ENCODE measurements around the gene CAB39. TPM values are rescaled to one million over a fixed set of nuclear protein-coding genes. Genes with fewer than 3 reads are reported as not detected.

The CAB39 gene
- total and polyA plus RNA-seq, 4 donors: 19.4 to 123 (median 57.1) TPM

DNA sequence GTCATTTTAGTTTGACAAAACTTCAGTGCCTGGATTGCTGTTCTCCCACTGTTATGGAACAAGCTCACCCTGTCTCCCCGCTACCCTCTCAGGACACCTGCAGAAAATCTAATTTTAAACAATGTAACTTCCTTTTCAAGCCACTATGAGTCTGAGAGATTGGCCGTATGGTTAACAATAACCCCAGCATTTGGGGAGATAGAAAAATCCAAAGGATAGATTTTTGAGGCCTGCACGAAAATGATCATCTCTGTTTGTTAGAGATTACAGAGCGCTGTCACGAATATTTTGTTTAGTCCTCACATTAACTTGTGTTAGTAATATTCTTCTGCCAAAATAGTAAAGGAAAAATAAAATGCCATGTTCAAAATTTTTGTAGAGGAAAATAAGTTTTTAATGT, 24.7 kb downstream of the CAB39 start:
- no peak for ATAC-seq (ENCODE audit: insufficient read depth, low FRiP score)
- TF ChIP-seq, protein P1, sequence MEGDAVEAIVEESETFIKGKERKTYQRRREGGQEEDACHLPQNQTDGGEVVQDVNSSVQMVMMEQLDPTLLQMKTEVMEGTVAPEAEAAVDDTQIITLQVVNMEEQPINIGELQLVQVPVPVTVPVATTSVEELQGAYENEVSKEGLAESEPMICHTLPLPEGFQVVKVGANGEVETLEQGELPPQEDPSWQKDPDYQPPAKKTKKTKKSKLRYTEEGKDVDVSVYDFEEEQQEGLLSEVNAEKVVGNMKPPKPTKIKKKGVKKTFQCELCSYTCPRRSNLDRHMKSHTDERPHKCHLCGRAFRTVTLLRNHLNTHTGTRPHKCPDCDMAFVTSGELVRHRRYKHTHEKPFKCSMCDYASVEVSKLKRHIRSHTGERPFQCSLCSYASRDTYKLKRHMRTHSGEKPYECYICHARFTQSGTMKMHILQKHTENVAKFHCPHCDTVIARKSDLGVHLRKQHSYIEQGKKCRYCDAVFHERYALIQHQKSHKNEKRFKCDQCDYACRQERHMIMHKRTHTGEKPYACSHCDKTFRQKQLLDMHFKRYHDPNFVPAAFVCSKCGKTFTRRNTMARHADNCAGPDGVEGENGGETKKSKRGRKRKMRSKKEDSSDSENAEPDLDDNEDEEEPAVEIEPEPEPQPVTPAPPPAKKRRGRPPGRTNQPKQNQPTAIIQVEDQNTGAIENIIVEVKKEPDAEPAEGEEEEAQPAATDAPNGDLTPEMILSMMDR (IDR thresholded peaks at IDR 0.05; ENCODE audit: control extremely low read depth, extremely low read depth): no peak
- H3K27me3 ChIP-seq (ENCODE audit: control insufficient read depth in 3 of 3, insufficient read depth in 3 of 3, low read length in 2 of 3): no peaks in the 10 kb centered on the region
- H3K36me3 ChIP-seq (ENCODE audit: control insufficient read depth in 4 of 4, insufficient read depth in 4 of 4, low read length in 4 of 4): peaks cover 0 to 9% (median 3%) of the 10 kb centered on the region in 4 donors
- no peak overlapping the region for H3K4me3 ChIP-seq
- no peak for DNase-seq
- H3K27ac ChIP-seq (ENCODE audit: low read depth in 1 of 2, low read length in 1 of 2): peak overlapping the region in 1 of 2 donors; percentile 53
- WGBS, 2 donors: 71 to 78% methylated on average over 5 of the region's 5 CpGs
- peaks cover 8 to 38% (median 16%) of the 10 kb centered on the region in 5 donors for H3K4me1 ChIP-seq (ENCODE audit: control insufficient read depth in 5 of 5, insufficient read depth in 5 of 5, low read length in 5 of 5)
- no peak overlapping the region for H3K9ac ChIP-seq (ENCODE audit: insufficient read depth in 1 of 2, low read length in 2 of 2)
- no peaks in the 10 kb centered on the region for H3K9me3 ChIP-seq (ENCODE audit: control insufficient read depth in 4 of 4, insufficient read depth in 3 of 4, low read length in 3 of 4)

DNA sequence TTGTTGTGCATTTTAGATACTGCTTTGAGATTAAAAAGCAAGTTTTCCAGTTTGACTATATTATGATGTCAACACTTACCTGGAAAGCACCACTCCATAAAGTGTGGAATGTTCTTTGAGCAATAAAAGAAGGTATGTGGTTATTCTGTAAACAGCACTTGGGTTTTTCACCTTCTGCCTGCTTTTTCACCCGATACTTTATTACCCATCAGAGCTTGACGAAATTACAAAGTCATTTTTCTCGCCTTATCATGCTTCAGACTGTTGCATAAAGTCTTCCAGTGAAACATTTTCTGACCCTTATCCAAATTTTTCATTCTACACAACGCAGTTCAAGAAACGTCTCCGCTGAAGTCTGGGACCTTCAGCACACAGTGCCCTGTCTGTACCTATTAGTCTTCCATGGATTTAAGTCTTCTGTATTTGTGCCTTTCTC, 25.2 kb downstream of the CAB39 start:
- DNase-seq (peak in 2 of 3 donors; percentile 42 to 65), ATAC-seq (ENCODE audit: insufficient read depth, low FRiP score) (no peak)
- TF ChIP-seq, protein P1 (IDR thresholded peaks at IDR 0.05; ENCODE audit: control extremely low read depth, extremely low read depth): no peak
- Histone ChIP-seq H3K36me3 (ENCODE audit: control insufficient read depth in 4 of 4, insufficient read depth in 4 of 4, low read length in 4 of 4) (peaks cover 0 to 9% (median 3%) of the 10 kb centered on the region in 4 donors), H3K4me3 (no peak overlapping the region), H3K9me3 (ENCODE audit: control insufficient read depth in 4 of 4, insufficient read depth in 3 of 4, low read length in 3 of 4) (no peaks in the 10 kb centered on the region), H3K4me1 (ENCODE audit: control insufficient read depth in 5 of 5, insufficient read depth in 5 of 5, low read length in 5 of 5) (peaks cover 8 to 35% (median 16%) of the 10 kb centered on the region in 5 donors), H3K27ac (ENCODE audit: low read depth in 1 of 2, low read length in 1 of 2) (peak overlapping the region in 1 of 2 donors; percentile 79), H3K27me3 (ENCODE audit: control insufficient read depth in 3 of 3, insufficient read depth in 3 of 3, low read length in 2 of 3) (no peaks in the 10 kb centered on the region), H3K9ac (ENCODE audit: insufficient read depth in 1 of 2, low read length in 2 of 2) (no peak overlapping the region)
- WGBS, 2 donors: 46 to 54% methylated on average over 6 of the region's 6 CpGs

DNA sequence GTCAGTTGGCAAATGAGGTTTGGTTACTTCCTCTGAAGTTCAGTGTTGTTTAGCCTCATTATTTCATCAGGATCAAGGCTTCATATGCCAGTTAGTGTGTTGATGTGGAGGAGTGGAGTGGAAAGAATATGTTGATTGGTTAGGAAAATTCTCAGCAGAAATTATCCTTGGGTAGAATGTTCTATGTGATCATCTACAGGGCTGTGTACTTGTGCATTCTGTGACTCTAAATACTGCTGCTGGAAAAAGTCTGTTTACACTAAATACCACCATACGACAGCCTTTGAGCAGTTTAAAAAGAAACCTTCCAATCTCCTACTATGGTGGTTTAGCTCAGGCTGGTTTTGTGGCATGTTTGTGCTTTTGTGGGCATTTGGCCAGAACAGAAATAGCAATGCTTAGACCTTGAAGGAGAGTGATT, 25.8 kb downstream of the CAB39 start:
- Histone ChIP-seq H3K4me3 (no peak overlapping the region), H3K27me3 (ENCODE audit: control insufficient read depth in 3 of 3, insufficient read depth in 3 of 3, low read length in 2 of 3) (no peaks in the 10 kb centered on the region), H3K9me3 (ENCODE audit: control insufficient read depth in 4 of 4, insufficient read depth in 3 of 4, low read length in 3 of 4) (no peaks in the 10 kb centered on the region), H3K27ac (ENCODE audit: low read depth in 1 of 2, low read length in 1 of 2) (no peak overlapping the region), H3K9ac (ENCODE audit: insufficient read depth in 1 of 2, low read length in 2 of 2) (peak overlapping the region in 1 of 2 donors; percentile 44), H3K4me1 (ENCODE audit: control insufficient read depth in 5 of 5, insufficient read depth in 5 of 5, low read length in 5 of 5) (peaks cover 6 to 31% (median 11%) of the 10 kb centered on the region in 5 donors), H3K36me3 (ENCODE audit: control insufficient read depth in 4 of 4, insufficient read depth in 4 of 4, low read length in 4 of 4) (peaks cover 0 to 9% (median 3%) of the 10 kb centered on the region in 4 donors)
- ATAC-seq (ENCODE audit: insufficient read depth, low FRiP score) (no peak), DNase-seq (peak in 2 of 3 donors; percentile 46 to 65)
- TF ChIP-seq, protein P1 (IDR thresholded peaks at IDR 0.05; ENCODE audit: control extremely low read depth, extremely low read depth): no peak
- WGBS, 2 donors: 17 to 22% methylated on average over 1 of the region's 1 CpG

DNA sequence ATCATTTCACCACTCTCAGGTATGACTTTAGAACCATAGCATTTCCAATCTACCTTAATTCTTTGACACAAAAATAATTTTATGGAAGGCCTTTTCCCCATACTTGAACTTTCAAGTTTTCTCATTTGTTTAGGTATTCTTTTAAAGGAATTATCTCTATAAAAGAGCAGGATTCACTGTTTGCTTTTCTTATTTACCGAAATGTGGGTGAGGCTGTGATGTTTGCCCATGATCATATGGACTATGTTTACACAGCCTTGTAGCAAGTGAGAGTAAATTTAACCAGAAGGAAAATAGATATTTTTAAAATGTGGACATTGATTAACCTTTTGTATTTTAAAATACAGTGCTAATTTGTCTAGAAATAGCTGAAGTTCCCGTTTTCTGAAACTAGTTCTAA, 26.3 kb downstream of the CAB39 start:
- ATAC-seq (ENCODE audit: insufficient read depth, low FRiP score): no peak
- H3K9ac ChIP-seq (ENCODE audit: insufficient read depth in 1 of 2, low read length in 2 of 2): no peak overlapping the region
- WGBS, 2 donors: 64 to 70% methylated on average over 2 of the region's 2 CpGs
- peaks cover 0 to 9% (median 3%) of the 10 kb centered on the region in 4 donors for H3K36me3 ChIP-seq (ENCODE audit: control insufficient read depth in 4 of 4, insufficient read depth in 4 of 4, low read length in 4 of 4)
- H3K4me3 ChIP-seq: no peak overlapping the region
- DNase-seq: peak in 1 of 3 donors; percentile 9
- no peaks in the 10 kb centered on the region for H3K9me3 ChIP-seq (ENCODE audit: control insufficient read depth in 4 of 4, insufficient read depth in 3 of 4, low read length in 3 of 4)
- TF ChIP-seq, protein P1 (IDR thresholded peaks at IDR 0.05; ENCODE audit: control extremely low read depth, extremely low read depth): no peak
- H3K4me1 ChIP-seq (ENCODE audit: control insufficient read depth in 5 of 5, insufficient read depth in 5 of 5, low read length in 5 of 5): peaks cover 4 to 29% (median 11%) of the 10 kb centered on the region in 5 donors
- no peak overlapping the region for H3K27ac ChIP-seq (ENCODE audit: low read depth in 1 of 2, low read length in 1 of 2)
- no peaks in the 10 kb centered on the region for H3K27me3 ChIP-seq (ENCODE audit: control insufficient read depth in 3 of 3, insufficient read depth in 3 of 3, low read length in 2 of 3)

All from lung (tissue), 12 donors.